HUES64 (cell line): ENCODE results near the gene FBL.

ENCODE experiments used
- H3K27ac ChIP-seq: 2 replicates; pipeline ENCODE4 v1.7.0; 2013; ENCODE audit warnings: low read depth, low read length, inconsistent platforms
- H3K27me3 ChIP-seq: 2 replicates; pipeline ENCODE4 v1.6.1; 2013; ENCODE audit warnings: mild to moderate bottlenecking, low read length; ENCODE audit not compliant: insufficient read depth
- H3K36me3 ChIP-seq: 2 replicates; pipeline ENCODE4 v1.6.1; 2013; ENCODE audit warnings: mild to moderate bottlenecking, low read length; ENCODE audit not compliant: insufficient read depth
- H3K4me1 ChIP-seq: 2 replicates; pipeline ENCODE4 v1.6.1; 2013; ENCODE audit warnings: mild to moderate bottlenecking, low read length, moderate library complexity; ENCODE audit not compliant: insufficient read depth
- H3K4me3 ChIP-seq: 2 replicates; pipeline ENCODE4 v1.5.1; 2013; ENCODE audit warnings: mild to moderate bottlenecking, low read length, moderate library complexity
- H3K9ac ChIP-seq: 2 replicates; pipeline ENCODE4 v1.6.1; 2013; ENCODE audit warnings: mild to moderate bottlenecking, low read depth, low read length
- H3K9me3 ChIP-seq: 2 replicates; pipeline ENCODE4 v1.6.1; 2013; ENCODE audit warnings: low read depth, low read length; ENCODE audit not compliant: insufficient read depth
- WGBS: fragments of 150-250, 120-280 bp; methylation state at CpG from one replicate; pipeline ENCODE4 v1.1.7; 2013; ENCODE audit warnings: missing lambda C conversion rate; 5-methylcytosine and 5-hydroxymethylcytosine counted together

FBL gene

GRCh38 chr19:39839678-39840327 lies 6.4 kb downstream of the FBL start:
- WGBS = 93% methylated on average over 13 of the region's 13 CpGs
- no peaks in the 10 kb centered on the region for H3K27me3 ChIP-seq
- no peak overlapping the region for H3K9ac ChIP-seq

GRCh38 chr19:39838569-39838968 lies 7.6 kb downstream of the FBL start:
- Histone ChIP-seq H3K27ac (no peak overlapping the region), H3K36me3 (peaks cover 70% of the 10 kb centered on the region), H3K27me3 (no peaks in the 10 kb centered on the region), H3K4me3 (no peak overlapping the region), H3K4me1 (0 out of 2 replicates have a peak, but pooled peaks cover under 1% of the 10 kb centered on the region), H3K9ac (no peak overlapping the region), H3K9me3 (no peaks in the 10 kb centered on the region)
- 95% methylated on average over 4 of the region's 4 CpGs for WGBS

More at GRCh38 chr19:39839678-39840327, 6.4 kb downstream of the FBL start:
- peaks cover 11% of the 10 kb centered on the region for H3K4me1 ChIP-seq
- H3K27ac ChIP-seq = no peak overlapping the region
- no peaks in the 10 kb centered on the region for H3K9me3 ChIP-seq
- peaks cover 63% of the 10 kb centered on the region for H3K36me3 ChIP-seq
- H3K4me3 ChIP-seq = no peak overlapping the region

- no peaks in the 10 kb centered on the region for H3K9me3 ChIP-seq
These were observed 8.2 kb downstream of the FBL start for GRCh38 chr19:39837978-39838377.

GRCh38 chr19:39834287-39834841 lies 11.8 kb downstream of the FBL start:
- H3K27ac ChIP-seq = peak overlapping the region; percentile 4; the same call in 1 of the 2 replicates
- H3K9ac ChIP-seq = no peak overlapping the region
- no peaks in the 10 kb centered on the region for H3K27me3 ChIP-seq
- peaks cover 6% of the 10 kb centered on the region for H3K4me1 ChIP-seq
- H3K9me3 ChIP-seq = no peaks in the 10 kb centered on the region
- H3K4me3 ChIP-seq = peak overlapping the region; percentile 82; the same call in 1 of the 2 replicates
- 53% methylated on average over 18 of the region's 19 CpGs for WGBS
- H3K36me3 ChIP-seq = peaks cover 76% of the 10 kb centered on the region

More at GRCh38 chr19:39837978-39838377, 8.2 kb downstream of the FBL start:
- H3K9ac ChIP-seq = no peak overlapping the region
- no peaks in the 10 kb centered on the region for H3K27me3 ChIP-seq
- no peak overlapping the region for H3K27ac ChIP-seq
- H3K4me1 ChIP-seq = 0 out of 2 replicates have a peak, but pooled peaks cover under 1% of the 10 kb centered on the region
- peaks cover 70% of the 10 kb centered on the region for H3K36me3 ChIP-seq
- 98% methylated on average over 3 of the region's 3 CpGs for WGBS
- H3K4me3 ChIP-seq = no peak overlapping the region

- H3K36me3 ChIP-seq = peaks cover 74% of the 10 kb centered on the region
- no peaks in the 10 kb centered on the region for H3K27me3 ChIP-seq
- H3K27ac ChIP-seq = peak within 1 kb of the TSS; percentile 84
- H3K4me3 ChIP-seq = peak within 1 kb of the TSS; percentile 82
- H3K9me3 ChIP-seq = no peaks in the 10 kb centered on the region
- H3K4me1 ChIP-seq = peaks cover 6% of the 10 kb centered on the region
- under 1% methylated on average over 59 of the region's 59 CpGs for WGBS
- peak within 1 kb of the TSS; percentile 89 for H3K9ac ChIP-seq
These were observed 12.5 kb downstream of the FBL start, which contains the start of gene DYRK1B for GRCh38 chr19:39833464-39834286. Gene DYRK1B (minus strand): TSS chr19:39834162. CDS start chr19:39831867, 2,295 bp downstream.

GRCh38 chr19:39833160-39833463 lies 13.1 kb downstream of the FBL start:
- Histone ChIP-seq H3K36me3 (peaks cover 73% of the 10 kb centered on the region), H3K4me3 (peak overlapping the region; percentile 82), H3K9me3 (no peaks in the 10 kb centered on the region), H3K27me3 (no peaks in the 10 kb centered on the region), H3K27ac (peak overlapping the region; percentile 34; the same call in 1 of the 2 replicates), H3K9ac (peak overlapping the region; percentile 89), H3K4me1 (peaks cover 6% of the 10 kb centered on the region)
- 5% methylated on average over 24 of the region's 24 CpGs for WGBS

- Histone ChIP-seq H3K9me3 (no peaks in the 10 kb centered on the region), H3K36me3 (peaks cover 70% of the 10 kb centered on the region), H3K4me1 (peaks cover 6% of the 10 kb centered on the region), H3K9ac (peak overlapping the region; percentile 89), H3K27me3 (no peaks in the 10 kb centered on the region), H3K27ac (peak overlapping the region; percentile 34; the same call in 1 of the 2 replicates), H3K4me3 (peak overlapping the region; percentile 82)
- WGBS = 88% methylated on average over 5 of the region's 5 CpGs
These were observed 13.7 kb downstream of the FBL start for GRCh38 chr19:39832341-39833083.

GRCh38 chr19:39831679-39832078 lies 14.5 kb downstream of the FBL start:
- H3K4me1 ChIP-seq = peaks cover 6% of the 10 kb centered on the region
- no peak overlapping the region for H3K4me3 ChIP-seq
- H3K27me3 ChIP-seq = no peaks in the 10 kb centered on the region
- no peak overlapping the region for H3K9ac ChIP-seq
- 95% methylated on average over 16 of the region's 16 CpGs for WGBS
- no peaks in the 10 kb centered on the region for H3K9me3 ChIP-seq
- no peak overlapping the region for H3K27ac ChIP-seq
- H3K36me3 ChIP-seq = peaks cover 62% of the 10 kb centered on the region

GRCh38 chr19:39830847-39831246 lies 15.3 kb downstream of the FBL start:
- Histone ChIP-seq H3K9me3 (no peaks in the 10 kb centered on the region), H3K36me3 (peaks cover 59% of the 10 kb centered on the region)

GRCh38 chr19:39830406-39830805 lies 15.8 kb downstream of the FBL start:
- H3K36me3 ChIP-seq = peaks cover 59% of the 10 kb centered on the region
- 95% methylated on average over 18 of the region's 18 CpGs for WGBS
- no peaks in the 10 kb centered on the region for H3K9me3 ChIP-seq
- H3K9ac ChIP-seq = no peak overlapping the region
- H3K4me3 ChIP-seq = no peak overlapping the region
- no peak overlapping the region for H3K27ac ChIP-seq
- H3K27me3 ChIP-seq = no peaks in the 10 kb centered on the region
- peaks cover 6% of the 10 kb centered on the region for H3K4me1 ChIP-seq

More at GRCh38 chr19:39830847-39831246, 15.3 kb downstream of the FBL start:
- Histone ChIP-seq H3K4me3 (no peak overlapping the region), H3K4me1 (peaks cover 6% of the 10 kb centered on the region), H3K27ac (no peak overlapping the region), H3K9ac (no peak overlapping the region), H3K27me3 (no peaks in the 10 kb centered on the region)
